HG03565 (cell line): ENCODE results near the gene CDKN2AIP.
"Not testable (repeated sequence)": the region's sequence is repeated elsewhere in the genome, so short reads cannot be mapped to it uniquely, and the experiment has no call there.

ENCODE experiments used
- ATAC-seq: cut with Tn5 transposase; IDR thresholded peaks from one replicate; pipeline ENCODE4 v1.9.1; 2021; ENCODE audit warnings: mild to moderate bottlenecking, moderate library complexity; ENCODE audit not compliant: unreplicated experiment

The CDKN2AIP gene

DNA sequence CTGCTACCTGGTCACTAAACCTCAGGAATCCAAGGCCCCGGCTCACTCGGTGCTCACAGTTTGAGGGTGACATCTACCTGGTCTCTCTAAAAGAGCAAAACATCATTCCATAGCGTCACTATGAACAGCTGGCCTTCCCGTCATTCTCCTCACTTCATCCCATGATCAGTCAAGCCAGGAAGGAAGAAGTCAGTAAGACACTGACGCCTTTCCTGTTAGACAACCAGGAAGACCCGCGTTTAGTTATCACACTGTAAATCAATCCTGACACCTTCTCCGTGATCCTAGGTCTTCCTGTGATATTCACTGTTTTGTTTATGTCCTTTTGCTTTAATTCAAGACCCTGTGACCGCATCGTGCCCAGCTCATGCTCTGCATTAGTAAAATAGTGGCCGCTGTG, 31.6 kb upstream of the CDKN2AIP start:
- ATAC-seq, result no peak

DNA sequence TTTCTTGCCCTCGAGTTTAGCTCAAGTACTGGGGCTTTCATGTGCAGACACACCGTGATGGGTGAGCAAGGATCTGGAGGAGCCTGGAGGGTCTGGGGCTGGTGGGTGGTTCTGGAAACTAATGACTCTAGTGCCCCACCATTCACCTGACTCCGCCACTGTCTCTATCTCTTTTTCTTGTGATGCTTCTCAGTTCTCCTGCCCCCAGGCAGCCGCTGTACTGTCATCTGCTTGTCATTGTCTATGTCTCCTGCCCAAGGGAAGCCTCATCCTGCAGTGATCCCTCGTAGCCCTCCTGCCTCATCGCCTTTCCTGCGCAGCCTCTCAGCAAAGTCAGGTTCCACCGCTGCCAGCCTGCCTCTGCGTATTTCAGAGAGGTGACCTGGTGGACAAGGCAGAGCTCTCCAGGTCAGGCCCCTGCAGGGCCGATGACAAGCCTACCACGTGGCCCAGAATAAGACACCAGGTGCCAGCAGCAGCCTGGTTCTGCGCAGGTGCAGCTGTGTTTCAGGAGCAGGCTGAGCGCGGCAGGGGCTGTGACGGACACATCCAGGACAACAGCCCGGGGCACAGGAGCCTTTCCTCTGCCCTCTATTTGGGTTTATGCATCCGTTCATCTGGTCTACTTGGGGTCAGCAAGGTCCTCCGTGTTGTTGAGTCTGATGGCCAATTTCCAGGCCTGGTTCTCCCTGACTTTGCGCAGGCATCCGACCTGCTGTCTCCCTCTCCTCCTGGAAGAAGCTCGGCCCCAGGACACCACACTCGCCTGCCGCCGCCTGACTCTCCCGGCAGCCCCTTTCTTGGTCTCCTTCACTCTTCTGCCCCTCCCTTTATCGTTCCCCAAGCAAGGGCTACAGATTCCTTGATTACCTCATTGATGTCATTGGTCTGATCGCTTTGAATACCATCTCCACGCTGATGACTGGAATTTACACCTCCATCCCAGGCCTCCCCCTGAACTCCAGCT, 30.9 kb upstream of the CDKN2AIP start:
- no peak for ATAC-seq

DNA sequence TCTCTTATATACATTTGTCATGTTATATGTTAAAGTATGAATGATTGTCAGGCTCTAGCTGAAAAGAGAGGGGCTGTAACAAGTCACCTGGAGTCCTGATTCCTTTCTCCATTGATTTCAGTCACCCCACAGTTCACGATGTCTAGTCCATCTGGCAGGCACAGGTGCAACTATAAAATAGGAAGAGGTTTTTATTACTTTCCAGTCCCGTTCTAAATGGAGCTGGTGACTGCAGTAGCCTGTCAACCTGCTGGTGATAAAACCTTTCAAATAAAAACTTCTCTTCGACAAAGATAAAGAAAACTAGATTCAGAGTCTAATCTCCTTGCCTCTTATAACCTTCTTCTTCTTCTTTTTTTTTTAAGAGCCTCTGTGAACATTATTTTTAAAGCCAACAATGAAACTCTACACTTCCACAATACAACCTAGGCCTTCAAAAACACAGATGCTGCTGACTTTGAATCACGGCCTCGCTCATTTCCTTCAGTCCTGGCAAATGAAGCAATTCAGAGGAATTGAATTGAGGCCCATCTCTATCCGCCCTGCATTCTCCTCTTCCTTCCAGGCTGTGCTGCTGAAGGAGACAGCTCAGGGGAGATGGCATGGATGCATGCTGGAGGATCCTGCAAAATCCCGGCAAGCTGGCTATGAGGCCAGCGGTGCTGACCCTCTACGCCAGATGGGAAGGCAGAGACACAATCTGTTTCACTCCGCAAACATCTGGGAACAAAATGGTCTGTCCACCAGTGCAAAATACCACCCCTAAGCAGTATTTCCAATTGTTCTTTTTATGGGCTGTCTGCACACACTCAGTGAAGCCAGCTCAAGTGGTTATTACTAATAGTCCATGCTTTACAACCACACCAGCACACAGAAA, 27.3 kb upstream of the CDKN2AIP start:
- no peak for ATAC-seq

DNA sequence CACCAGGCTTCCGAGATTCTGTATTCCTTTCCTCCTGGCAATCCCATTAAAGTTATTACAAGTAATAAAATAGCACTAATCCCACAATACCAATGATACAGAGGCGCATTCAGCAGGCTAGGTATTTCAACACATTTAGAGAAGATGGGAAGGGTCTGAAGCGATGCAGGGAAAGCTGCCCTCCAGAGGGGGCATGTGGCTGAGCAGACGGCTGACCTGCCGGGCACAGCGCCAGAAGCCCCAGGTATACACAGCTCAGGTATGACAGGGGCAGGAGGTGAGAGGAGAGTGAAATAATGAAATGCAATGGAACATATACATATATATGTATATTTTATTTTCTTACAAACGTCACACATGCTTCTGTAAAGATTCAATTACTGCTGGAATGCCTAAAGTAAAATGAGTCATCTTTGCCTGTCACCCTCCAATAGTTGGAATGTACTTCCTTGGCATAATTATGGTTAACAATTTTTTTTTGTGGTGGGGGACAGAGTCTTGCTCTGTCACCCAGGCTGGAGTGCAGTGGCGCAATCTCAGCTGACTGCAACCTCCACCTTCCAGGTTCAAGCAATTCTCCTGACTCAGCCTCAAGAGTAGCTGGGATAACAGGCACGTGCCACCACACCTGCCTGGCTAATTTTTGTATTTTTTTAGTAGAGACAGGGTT, 21.3 kb upstream of the CDKN2AIP start:
- ATAC-seq, result no peak

DNA sequence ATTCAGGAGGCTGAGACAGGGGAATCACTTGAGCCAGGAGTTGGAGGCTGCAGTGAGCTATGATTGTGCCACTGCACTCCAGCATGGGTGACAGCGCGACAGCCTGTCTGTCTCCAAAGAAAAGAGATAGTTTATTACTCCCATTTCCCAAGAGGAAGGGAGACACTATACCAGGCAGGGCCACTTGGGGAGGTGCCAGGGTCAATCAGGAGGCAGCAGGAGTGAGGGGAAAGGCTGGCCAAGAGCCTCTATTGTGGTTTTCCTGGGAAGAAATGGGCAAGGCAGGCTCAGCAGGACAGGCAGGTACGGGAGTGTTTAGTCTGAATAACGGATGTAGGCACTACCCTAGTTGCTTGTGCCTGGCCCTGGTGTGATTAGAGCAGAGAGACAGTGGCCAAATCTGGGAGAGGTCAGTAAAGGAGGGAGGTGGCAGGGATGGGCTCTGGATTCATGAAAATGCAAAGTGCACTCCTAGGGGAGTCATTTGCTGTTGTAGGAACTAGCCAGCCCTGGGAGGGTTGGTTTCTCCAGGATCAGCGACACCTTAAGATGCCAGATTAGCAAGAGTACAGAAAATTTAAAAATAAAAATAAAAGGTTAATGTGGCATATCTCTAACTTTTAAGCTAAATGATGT, 20.2 kb upstream of the CDKN2AIP start:
- no peak for ATAC-seq

DNA sequence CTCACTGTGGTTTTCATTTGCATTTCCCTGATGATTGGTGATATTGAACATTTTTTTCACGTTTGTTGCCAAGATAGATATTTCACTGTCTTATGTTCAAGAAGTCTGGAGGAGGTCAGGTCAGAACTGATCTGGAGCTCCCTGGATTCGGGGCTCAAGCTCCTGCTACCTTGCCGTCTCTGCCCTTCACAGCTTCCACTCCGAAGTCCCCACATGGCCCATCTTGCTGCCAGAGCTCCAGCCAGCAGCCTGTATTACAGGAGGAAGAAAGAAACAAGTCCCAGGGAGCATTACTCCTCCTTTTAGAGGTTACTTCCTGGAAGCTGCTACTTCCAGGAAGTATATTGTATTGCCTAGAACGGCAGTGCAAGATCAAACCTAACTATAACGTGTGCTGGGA, 17.9 kb upstream of the CDKN2AIP start:
- no peak for ATAC-seq

DNA sequence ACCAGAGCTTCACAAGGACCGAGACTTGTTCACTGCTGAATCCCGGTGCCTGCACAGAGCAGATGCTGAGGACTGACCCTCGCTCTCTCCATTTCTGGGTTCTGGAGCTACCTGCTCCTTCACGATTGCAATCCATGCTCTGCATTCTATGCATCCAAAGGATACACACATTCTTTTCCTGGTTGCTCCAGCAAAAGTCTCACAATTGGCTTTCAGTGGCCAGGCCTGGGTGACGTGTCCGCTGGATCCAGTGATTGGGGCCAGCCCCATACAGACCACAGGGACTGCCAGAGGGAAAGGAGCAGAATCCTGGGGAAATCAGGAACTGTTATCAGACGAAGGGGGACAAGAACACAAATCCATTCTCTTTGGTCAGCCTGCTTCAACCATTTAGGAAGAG, 14.9 kb upstream of the CDKN2AIP start:
- no peak for ATAC-seq

DNA sequence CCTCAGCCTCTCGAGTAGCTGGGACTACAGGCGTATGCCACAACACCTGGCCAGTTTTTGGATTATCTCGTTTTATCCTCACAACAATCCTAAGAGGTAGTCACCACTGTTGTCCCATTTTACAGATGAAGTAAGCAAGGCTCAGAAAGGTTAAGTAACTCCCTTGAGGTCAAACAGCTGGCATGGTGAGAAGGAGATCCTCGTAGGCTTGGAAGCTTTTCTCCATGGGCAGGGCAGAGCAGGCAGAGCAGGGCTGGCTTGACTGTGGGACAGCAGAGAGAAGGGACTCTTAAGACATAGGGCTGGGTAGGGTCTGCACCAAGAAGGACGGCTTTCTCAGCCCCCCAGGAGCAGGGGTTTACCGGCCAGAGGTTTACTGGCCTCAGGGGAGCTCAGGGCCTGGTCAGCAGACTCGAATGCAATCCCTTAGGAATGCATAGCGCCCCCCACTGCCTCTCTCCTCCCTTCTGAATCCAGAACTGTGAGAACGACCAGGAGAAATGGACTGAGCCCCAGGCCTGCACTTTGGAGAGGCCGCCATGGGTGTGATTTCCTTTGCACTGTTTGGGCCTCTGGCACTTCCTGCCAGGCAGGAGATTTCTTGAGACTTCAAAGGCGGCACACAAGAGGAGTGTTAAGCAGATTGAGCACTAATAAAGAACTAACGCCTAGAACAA, 14.0 kb upstream of the CDKN2AIP start:
- no peak for ATAC-seq

DNA sequence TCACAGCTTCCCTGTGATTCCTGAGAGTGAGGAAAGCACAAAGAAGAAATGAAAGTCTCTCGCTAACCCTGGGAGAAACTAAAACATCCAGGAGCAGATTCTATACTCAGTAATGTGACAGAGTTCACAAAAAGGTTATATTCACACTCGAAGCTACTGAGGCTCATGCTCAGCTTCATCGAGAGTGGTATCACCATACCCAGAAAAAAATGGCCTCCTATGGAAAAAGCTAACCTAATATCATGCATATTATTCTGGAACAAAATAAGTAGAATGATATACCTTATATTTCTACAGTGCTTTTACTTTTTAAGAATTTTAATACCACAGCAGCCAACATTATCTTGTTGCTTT, 13.5 kb upstream of the CDKN2AIP start:
- ATAC-seq, result no peak

DNA sequence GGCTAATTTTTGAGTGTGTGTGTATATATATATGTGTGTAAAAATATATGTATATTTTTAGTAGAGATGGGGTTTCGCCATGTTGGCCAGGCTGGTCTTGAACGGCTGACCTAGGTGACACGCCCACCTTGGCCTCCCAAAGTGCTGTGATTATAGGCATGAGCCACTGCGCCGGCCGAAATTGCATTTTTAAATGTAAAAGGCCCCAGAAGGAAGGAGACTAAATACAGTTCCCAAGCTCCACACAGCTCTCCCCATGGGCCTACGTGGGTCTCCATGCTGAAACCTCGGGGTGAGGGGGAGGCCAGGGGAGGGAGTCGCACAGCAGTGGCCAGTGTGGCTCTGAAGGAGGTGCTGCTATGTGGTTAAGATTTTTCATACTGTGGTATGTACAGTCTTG, 12.8 kb upstream of the CDKN2AIP start:
- ATAC-seq, result no peak

DNA sequence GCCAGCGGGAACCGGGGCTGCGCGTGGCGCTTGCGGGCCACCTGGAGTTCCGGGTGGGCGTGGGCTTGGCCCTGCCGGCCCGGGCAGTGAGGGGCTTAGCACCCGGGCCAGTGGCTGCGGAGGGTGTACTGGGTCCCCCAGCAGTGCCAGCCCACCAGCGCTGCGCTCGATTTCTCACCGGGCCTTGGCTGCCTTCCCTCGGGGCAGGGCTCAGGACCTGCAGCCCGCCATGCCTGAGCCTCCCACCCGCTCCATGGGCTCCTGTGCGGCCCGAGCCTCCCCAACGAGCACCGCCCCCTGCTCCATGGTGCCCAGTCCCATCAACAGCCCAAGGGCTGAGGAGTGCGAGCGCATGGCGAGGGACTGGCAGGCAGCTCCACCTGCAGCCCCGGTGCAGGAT, 11.3 kb upstream of the CDKN2AIP start:
- not testable (repeated sequence) for ATAC-seq

DNA sequence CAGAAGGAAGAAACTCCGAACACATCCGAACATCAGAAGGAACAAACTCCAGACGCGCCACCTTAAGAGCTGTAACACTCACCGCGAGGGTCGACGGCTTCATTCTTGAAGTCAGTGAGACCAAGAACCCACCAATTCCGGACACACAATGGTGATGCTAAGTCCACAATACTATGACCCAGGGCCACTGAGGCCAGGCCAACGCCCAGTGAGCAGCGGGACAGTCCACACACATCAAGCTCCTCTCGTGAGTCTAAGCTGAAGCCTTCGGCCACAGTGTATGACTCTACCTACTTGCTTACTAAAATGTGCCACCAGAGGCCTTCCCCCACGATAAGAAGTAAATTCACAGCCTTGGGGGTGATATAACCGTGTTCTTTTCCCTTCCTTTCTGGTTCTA, 10.2 kb upstream of the CDKN2AIP start:
- no peak for ATAC-seq

DNA sequence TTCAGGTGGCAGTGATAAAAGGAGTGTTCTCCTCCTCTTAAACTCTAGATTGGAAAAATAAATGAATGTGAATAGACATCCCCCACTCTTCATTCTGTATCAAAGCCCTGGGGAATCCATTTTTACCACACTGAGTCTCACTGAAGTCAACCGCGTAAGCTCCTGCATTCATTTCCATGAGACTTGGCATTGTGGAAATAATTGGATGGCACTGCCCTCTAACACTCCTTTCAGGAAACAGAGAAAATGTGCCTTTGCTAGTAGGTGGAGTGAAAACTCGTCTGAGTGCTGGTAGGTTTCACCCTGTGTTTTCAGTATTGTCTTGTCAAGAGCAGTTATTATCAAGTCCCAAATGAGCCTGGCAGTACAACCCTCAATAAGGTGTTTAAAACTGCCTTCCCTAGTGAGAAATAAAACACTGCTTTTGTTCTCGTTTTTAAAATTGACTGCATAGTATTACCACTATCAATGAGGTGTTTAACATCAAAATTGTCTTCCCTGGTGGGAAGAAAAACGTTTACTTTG, 9.7 kb upstream of the CDKN2AIP start:
- ATAC-seq, result no peak

DNA sequence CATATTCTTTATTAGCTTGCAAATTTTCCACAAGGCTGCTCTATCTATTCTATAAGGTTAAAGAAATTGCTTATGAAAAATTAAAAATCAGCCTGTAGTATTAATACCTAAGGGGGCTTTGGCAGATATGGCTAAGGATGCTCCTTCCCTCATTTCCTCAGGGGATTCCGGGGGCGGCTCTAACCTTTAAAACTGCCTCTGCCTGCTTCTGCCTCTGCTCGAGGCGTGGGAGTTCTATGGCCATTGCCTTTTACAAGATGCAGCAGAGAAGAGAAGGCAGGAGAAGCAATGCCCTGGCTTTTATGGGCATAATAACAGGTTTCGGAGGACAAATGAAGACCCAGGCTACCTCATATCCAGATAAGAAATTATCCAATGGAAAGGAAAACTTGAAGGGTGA, 8.6 kb upstream of the CDKN2AIP start:
- no peak for ATAC-seq

DNA sequence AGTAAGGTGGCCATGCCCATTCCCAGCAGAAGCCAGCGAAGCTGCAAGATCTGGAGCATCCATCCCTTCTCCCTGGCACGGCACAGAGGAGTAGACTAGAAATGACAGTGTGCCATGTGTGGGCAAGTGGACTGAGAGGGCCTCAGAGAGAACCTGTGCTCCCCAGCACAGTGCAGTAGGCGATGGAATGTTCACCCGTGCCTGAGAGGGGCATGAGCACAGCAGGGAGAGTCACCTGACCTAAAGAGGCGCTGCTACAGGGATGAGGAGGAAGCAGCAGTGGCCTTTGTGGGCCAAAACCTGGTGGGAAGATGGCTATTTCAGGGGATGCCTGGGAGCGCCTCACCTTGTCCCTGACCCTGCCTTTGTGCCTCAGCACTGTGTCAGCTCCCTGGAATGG, 8.0 kb upstream of the CDKN2AIP start:
- no peak for ATAC-seq

DNA sequence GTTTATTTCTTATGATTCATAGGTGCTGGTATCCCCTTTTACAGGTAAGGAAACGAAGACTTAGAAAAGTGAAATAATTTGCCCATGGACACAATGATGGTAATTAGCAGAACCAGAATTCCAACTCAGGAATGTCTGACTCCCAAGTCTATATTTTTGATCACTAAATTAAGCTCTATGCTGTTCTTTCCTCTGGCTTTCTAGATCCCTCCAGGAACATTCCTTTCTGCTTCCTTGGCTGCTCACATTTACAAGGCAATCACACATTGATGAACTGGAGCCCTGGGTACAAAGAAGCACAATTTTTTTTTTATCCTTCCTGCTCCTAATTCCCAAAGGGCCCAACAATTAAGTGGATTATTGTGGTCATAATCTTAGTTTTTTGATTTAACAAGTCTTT, 7.0 kb upstream of the CDKN2AIP start:
- ATAC-seq, result no peak

DNA sequence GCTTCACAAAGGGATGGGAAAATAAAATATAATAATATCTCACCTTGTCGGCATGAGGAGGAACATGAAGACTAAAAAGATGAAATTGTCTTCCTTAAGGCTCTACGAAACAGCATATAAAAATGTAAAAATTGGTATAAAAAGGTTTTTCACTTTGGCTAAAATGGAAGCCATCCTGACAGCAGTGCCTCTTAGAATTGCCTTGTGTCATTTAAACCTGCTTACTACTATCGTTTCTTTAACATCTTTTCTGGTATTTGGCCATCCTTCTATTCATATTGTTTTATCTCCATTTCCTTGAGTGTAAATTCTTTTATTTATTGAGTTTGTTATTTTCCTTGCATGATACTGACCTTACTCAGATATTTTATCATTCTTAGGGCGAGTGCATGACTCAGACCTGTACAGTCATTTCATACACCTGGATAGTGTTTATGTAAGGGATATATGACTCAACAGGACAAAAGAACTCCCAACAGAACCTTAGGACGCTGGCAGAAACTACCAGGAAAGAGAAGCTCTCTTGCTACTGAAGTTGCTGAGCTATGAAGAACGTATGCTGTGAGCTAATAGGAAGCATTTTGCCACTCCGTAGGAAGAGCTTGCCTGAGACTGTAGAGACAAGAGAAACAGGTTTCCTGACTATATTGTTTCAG, 5.8 kb upstream of the CDKN2AIP start:
- no peak for ATAC-seq

DNA sequence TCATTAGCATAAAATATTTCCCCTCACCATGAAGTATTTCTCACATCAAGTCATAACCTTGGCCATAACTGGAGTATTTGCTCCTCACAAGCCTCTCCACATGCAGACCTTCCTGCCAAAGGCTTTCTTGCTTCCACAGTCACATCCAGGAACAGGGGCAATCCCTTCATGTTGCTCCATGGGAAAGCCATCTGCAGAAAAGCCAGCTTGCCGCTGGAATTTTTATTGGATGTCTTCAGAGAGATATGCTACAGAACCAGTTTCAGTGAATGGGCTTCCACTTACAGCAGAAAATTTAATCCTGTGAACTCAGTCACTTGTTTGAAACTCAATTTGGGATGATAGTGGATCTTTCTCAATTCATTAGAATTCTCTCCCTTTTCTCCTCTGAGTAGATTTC, 3.2 kb upstream of the CDKN2AIP start:
- no peak for ATAC-seq

DNA sequence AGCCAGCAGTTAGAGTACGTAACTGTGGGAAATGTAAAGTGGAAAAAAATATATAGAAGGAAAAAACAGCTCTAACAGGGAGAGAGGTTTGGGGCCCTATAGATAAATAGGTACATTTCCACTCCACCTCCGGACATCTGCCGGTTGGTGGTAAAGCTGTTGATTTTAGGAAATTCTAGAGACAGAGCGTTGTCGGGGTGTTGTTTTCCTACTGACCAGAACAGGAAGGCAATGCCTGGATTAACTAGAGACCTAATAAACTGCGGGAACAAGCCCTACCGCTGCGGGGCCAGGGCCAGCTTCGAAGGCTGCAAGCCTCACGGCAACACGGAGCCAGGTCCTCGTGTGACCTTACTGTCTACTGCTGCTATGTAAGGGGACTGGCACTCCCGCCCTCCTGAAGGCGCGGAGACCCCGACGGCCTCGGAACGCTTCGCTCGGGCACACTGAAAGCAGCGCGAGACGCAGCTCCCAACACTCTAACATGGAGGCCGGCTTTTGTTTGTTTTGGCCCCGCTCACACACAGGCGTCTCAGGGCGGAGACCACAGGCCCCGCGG, 702 bp upstream of the CDKN2AIP start:
- ATAC-seq, result no peak

DNA sequence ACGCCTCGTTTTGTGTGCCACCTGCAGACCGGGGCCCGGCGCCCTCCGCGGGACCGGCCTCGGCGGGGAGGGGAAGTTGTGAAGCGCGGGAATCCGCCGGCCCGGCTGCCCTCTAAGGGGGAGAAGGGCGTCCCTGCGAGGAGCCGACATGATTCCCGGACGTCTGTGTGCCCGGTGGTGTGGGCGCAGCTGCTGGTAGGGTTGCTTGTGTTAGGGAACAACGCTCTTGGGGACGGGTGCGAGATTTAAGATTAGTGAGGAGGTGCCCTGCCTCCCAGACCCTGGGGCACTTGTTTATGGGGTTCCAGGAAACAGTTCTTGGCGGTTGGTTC, 627 bp downstream of the CDKN2AIP start:
- ATAC-seq, result no peak
